Endothelial cell (in vitro differentiated cells): ENCODE results near the gene MYO7B. TPM values are rescaled to one million over a fixed set of nuclear protein-coding genes. Genes with fewer than 3 reads are reported as not detected.
"Not testable (repeated sequence)": the region's sequence is repeated elsewhere in the genome, so short reads cannot be mapped to it uniquely, and the experiment has no call there.

Experiments used
- DNase-seq: peaks from one replicate; pipeline ENCODE4 v3.0.0; 2021; ENCODE audit warnings: low spot score
- H3K27ac Mint-ChIP-seq: one replicate; pipeline ENCODE4 v1.8.0; 2021; ENCODE audit warnings: mixed read lengths, inconsistent platforms; ENCODE audit not compliant: unreplicated experiment
- H3K27me3 Mint-ChIP-seq: one replicate; pipeline ENCODE4 v1.8.0; 2021; ENCODE audit warnings: mild to moderate bottlenecking, moderate library complexity, mixed read lengths, inconsistent platforms; ENCODE audit not compliant: unreplicated experiment
- H3K36me3 Mint-ChIP-seq: one replicate; pipeline ENCODE4 v1.8.0; 2021; ENCODE audit warnings: mild to moderate bottlenecking, low read depth, mixed read lengths, inconsistent platforms; ENCODE audit not compliant: unreplicated experiment
- H3K4me1 Mint-ChIP-seq: one replicate; pipeline ENCODE4 v1.8.0; 2021; ENCODE audit warnings: mild to moderate bottlenecking, mixed read lengths, inconsistent platforms; ENCODE audit not compliant: unreplicated experiment
- H3K4me3 Mint-ChIP-seq: one replicate; pipeline ENCODE4 v1.8.0; 2021; ENCODE audit warnings: mild to moderate bottlenecking, mixed read lengths, inconsistent platforms; ENCODE audit not compliant: unreplicated experiment
- H3K9me3 Mint-ChIP-seq: one replicate; pipeline ENCODE4 v1.8.0; 2021; ENCODE audit warnings: mixed read lengths, inconsistent platforms; ENCODE audit not compliant: unreplicated experiment
- total RNA-seq: library from RNA; stranded (reverse); fragmentation: NEBNext Ultra II Directional; extraction: Animal tissue kit (Norgen Biotek cat#: 25700); gene quantifications from one replicate; pipeline ENCODE4 v1.2.1, GENCODE V29; 2021; ENCODE audit not compliant: unreplicated experiment
- TF ChIP-seq, protein P1 (sequence below): fragments of 200-600 bp; sonication (generic); IDR thresholded peaks from one replicate; pipeline ENCODE4 v1.5.0; 2021; ENCODE audit warnings: antibody characterized with exemption; ENCODE audit not compliant: unreplicated experiment

The MYO7B gene
- total RNA-seq, 1 donor from 2014 or later, result 0.90 TPM

DNA sequence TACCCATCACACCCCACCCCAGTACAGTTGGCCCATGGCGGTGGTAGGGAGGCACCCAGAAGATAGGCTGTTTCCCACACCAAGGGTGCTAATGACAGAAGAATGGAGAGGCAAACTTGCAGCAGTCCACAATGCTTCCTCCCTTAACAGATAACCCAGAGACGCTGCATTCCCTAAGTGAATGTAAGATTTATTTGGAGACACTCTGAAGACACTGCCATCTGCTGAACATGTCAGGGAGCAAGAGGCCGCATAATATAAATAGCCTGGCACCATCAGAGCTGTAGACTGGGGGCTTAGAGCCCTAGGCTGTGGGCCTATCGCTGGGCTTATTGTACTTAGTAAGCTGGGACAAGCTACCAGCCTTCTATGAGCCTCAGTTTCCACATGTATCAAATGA lies 7.0 kb upstream of the MYO7B start:
- Mint-ChIP-seq H3K36me3 (peaks cover 9% of the 10 kb centered on the region), H3K4me3 (no peak overlapping the region), H3K27me3 (peaks cover 18% of the 10 kb centered on the region), H3K9me3 (no peaks in the 10 kb centered on the region), H3K27ac (no peak overlapping the region), H3K4me1 (peaks cover 18% of the 10 kb centered on the region)
- DNase-seq, result no peak
- TF ChIP-seq, protein P1, sequence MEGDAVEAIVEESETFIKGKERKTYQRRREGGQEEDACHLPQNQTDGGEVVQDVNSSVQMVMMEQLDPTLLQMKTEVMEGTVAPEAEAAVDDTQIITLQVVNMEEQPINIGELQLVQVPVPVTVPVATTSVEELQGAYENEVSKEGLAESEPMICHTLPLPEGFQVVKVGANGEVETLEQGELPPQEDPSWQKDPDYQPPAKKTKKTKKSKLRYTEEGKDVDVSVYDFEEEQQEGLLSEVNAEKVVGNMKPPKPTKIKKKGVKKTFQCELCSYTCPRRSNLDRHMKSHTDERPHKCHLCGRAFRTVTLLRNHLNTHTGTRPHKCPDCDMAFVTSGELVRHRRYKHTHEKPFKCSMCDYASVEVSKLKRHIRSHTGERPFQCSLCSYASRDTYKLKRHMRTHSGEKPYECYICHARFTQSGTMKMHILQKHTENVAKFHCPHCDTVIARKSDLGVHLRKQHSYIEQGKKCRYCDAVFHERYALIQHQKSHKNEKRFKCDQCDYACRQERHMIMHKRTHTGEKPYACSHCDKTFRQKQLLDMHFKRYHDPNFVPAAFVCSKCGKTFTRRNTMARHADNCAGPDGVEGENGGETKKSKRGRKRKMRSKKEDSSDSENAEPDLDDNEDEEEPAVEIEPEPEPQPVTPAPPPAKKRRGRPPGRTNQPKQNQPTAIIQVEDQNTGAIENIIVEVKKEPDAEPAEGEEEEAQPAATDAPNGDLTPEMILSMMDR, result no peak

DNA sequence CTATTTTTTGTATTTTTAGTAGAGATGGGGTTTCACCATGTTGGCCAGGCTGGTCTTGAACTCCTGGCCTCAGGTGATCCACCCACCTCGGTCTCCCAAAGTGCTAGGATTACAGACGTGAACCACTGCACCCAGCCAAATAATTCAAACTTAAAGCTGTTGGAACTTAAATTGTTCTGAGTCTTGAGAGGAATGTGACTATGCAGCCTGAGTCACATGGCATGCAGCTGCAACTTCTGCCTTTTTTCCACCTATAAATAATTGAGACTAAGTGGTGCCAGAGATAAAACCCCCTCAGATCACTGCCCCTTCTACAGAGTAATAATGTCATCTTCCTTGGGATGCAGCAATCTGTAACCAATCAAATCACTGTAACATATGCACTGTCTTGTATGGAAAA lies 6.1 kb upstream of the MYO7B start:
- not testable (repeated sequence) for H3K9me3 Mint-ChIP-seq, H3K27ac Mint-ChIP-seq, H3K4me3 Mint-ChIP-seq, H3K36me3 Mint-ChIP-seq, DNase-seq
- Mint-ChIP-seq H3K4me1 (peaks cover 14% of the 10 kb centered on the region), H3K27me3 (peaks cover 23% of the 10 kb centered on the region)

DNA sequence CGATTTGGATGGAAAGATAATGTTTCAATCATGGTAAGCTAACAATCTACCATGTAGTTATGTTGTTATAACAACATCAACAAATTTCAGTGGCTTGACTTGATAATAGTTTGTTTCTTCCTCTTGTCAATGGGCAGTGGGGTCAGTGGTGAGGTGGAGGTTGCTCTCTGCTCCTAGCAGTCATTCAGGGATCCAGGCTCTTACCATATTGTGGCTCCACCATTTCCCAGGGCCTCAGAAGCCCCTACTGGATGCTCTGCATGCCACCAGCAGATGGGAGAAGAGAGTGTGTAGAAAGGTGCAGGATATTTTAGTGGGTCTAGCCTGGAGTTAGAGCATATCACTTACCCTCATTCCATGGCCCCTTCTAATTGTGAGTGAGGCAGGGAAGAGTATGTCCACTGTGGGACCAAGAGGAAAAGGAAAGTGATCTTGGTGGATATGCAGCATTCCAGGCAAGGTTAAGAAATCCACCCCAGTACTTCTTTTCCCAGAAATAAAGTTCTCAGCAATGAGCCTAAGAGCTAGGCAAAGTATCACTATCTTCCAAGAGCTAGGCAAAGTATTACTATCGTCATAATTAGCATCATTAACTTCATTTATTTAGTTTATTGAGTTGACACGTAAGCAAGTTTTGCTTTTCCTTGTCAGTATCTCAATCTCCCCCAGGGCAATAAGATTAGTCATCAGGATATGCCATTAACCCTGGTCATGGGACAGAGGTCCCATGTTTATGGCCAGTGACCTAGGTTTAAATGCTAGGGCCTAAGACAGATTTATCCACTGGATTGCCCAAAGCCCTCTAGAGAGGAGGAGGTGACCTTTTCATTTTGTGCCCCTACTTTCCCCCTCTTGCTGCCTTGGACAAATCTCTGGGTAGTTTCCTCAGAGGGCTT lies 5.0 kb upstream of the MYO7B start:
- Mint-ChIP-seq H3K9me3 (no peaks in the 10 kb centered on the region), H3K36me3 (peaks cover 9% of the 10 kb centered on the region), H3K27ac (no peak overlapping the region), H3K27me3 (peaks cover 20% of the 10 kb centered on the region), H3K4me3 (no peak overlapping the region), H3K4me1 (peaks cover 14% of the 10 kb centered on the region)
- no peak for DNase-seq
- TF ChIP-seq, protein P1, result no peak

DNA sequence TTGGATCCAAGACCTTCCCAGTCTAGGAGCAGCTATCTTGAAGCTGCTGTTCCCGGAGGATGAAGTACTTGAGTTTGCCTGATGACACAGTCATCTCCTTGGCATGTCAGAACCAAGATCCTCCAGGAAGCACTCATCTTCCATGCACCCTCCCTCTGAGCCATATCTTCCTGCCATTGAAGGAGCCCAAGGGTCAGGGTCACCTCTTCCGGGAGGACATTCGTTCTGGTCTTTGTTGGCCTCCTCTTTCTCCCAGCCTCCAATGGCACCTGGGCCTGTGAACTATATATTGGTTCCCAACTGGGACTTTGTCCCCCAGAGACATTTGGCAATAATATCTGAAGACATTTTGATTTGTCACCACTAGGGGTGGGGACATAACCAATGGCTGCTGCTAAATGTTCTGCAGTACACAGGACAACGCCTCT lies 4.2 kb upstream of the MYO7B start:
- TF ChIP-seq, protein P1, result no peak
- Mint-ChIP-seq H3K27me3 (peaks cover 16% of the 10 kb centered on the region), H3K27ac (no peak overlapping the region), H3K4me3 (no peak overlapping the region), H3K36me3 (peaks cover 9% of the 10 kb centered on the region), H3K9me3 (no peaks in the 10 kb centered on the region), H3K4me1 (peaks cover 14% of the 10 kb centered on the region)
- no peak for DNase-seq

DNA sequence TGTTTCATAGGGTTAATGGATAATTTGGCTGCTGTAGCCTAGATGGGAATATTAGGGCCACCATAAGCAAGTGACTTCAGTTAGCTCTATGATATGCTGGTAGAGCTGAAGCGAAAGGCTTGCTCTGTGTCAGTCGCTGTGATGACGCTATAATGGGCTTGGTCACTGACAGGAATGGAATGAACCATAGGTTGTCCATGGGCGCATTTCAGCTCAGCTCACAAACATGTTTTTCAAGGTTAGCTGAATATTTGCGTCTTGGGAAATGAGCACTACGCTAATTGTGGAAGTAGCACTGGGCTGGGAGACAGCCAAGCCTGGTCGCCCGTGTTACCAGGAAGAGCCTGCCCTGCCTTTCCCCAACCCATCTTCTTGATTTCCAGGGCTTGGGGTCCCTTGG lies 3.2 kb upstream of the MYO7B start:
- Mint-ChIP-seq H3K4me1 (peaks cover 4% of the 10 kb centered on the region), H3K27ac (no peak overlapping the region), H3K4me3 (no peak overlapping the region), H3K36me3 (peaks cover 1% of the 10 kb centered on the region), H3K27me3 (peaks cover 10% of the 10 kb centered on the region), H3K9me3 (no peaks in the 10 kb centered on the region)
- TF ChIP-seq, protein P1, result no peak
- DNase-seq, result no peak
